Activated CD8-positive, alpha-beta memory T cell treated with anti-CD3 and anti-CD28 coated beads for 24 hours (primary cell): ENCODE results near the gene ZMYND8.
"Not testable (repeated sequence)": the region's sequence is repeated elsewhere in the genome, so short reads cannot be mapped to it uniquely, and the experiment has no call there.

Experiments used
- DNase-seq: peaks from one replicate; pipeline ENCODE4 v3.0.0-alpha.2; 2020

Gene ZMYND8

DNA sequence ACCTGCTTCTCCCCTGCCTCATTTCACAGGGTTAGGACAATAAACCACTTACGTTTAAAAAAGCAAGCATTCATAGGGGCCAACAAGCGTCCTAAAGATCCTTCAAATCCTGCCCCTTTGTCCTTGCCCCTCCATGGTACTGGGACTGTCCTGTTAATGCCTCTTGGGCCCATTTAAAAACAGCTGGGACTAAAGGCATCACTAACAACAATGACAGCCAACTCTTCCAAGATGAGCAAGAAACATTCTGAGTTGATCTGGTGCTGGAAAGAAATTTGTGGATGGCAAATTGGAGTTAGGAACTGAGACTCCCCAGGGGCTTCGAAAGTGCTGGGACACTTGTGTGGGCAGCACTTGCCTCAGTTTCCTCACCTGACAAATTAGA, 93.4 kb downstream of the ZMYND8 start:
- DNase-seq, result no peak

DNA sequence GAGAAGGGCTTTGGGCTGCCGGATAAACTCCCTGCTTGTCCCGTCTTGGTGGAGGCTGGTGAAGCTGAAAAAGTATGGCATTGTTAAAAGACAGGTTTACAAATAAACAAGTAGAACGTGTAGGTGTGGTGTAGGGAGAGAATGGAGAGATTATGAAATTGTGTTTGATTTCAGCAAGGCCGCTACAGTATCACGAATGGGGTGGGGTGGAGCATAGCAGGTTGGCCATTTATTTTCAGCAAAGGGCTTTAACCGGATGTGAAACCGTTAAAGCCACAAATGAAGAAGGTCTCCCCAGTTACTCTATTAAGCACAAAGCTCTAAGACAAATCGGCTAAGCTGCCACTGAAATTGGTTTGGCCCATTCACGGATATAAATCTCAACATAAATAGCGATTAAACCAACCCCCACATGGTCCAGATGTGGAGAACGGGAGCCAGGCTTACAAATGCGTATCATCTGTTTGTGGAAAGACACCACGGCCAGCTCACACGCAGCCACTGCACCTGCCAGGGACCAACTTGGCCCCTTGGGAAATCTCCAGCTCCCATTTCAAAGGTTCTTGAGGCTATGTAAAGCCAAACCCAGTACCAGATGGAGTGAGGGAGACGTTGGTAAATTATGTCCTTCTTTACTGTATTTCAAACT, 94.0 kb downstream of the ZMYND8 start:
- DNase-seq, result no peak

DNA sequence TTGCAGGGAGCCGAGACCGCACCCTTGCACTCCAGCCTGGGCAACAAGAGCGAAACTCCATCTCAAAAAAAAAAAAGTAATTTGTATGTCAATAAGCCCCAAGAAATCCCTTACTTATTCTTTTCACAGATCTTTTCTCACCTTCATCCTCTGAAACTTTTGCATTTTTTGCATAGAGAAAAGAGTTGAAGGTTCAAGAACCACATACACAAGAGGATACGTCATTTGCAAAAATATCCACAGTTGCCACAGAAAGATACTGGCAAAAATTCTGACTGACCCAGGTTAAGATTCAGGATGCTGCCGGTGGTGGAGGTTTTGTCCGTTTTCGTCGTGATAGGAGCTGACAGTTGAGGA, 94.5 kb downstream of the ZMYND8 start:
- DNase-seq, result no peak

DNA sequence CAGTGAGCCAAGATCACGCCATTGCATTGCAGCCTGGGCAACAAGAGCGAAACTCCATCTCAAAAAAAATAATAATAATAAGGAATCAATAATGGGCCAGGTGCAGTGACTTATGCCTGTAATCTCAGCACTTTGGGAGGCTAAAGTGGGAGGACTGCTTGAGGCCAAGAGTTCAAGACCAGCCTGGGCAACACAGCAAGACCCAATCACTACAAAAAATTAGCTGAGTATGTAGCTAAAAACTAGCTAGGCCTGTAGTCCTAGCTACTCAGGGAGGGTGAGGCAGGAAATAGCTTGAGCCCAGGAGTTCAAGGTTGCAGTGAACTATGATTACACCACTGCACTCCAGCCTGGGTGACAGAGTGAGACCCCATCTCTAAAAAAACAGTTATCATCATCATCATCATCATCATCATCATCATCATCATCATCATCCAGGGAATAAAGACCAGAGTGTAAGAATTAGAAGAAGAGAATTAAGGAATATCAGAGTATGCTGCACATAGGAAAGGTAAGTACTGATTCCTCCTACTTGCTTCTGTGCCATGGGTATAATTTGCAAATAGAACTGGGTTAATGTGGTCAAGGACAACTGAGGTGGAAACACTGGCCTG, 95.2 kb downstream of the ZMYND8 start:
- not testable (repeated sequence) for DNase-seq

DNA sequence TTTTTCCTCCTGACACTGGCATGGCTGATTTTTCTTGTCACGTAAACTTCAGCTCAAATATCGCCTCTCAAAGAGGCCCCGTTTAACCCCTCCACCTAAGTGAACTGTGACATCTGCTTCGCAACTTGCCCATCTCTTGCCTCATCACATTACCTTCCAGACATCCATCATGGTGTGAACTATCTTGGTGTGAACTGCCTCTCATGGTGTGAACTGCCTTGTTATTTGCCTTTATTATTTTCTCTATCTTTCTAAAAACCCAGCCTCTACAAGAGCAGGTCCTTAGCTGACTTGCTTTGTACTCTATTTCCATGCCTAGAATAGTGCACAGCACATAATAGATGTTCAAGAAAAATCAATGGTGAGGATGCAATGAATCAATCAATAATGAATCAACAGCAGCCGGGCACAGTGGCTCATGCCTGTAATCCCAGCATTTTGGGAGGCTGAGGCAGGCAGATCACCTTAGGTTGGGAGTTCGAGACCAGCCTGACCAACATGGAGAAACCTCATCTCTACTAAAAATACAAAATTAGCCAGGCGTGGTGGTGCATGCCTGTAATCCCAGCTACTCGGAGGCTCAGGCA, 95.9 kb downstream of the ZMYND8 start:
- DNase-seq, result not testable (repeated sequence)

DNA sequence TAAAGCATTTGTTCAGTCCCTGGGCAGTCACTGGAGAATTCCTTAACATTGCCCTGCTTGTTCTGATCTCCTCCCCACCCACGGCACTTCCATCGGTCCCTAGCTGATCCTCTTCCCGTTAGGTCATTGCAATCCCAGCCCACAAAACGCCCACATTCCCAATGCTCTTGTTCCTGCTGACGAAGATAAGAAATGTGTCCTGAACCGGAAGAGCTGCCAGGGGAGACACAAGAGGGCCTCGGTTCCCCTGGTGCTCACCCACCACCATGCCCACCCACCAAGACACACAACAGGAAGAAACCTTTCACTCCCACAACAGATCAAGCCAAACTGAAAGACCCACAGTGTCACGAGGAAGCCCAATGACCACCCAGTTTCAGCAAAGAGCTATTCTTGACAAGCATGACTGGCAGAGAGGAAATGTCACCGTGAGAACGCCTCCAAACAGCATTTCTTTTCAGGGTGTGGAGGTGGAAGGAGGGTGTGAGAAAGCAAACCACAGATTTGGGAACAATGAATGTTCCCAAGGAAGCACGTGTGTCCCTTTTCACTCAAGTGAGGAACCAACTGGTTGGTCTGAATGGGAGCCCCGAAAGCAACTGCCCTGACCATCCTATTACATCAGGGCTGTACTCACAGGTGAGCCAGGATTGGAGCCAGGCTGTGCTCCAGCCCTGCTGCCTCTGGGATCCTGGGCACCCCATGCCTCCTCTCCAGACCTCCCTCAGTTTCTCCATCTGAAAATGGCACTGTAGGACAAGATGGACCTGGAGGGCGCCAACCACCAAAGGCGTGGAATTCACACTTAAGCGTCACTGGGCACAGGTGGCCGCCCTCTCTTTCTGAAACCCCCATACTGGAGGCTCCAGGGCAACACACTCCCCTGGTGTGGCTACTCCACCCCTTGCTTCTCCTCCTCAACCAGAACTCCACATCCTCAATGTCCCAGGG, 97.5 kb downstream of the ZMYND8 start:
- DNase-seq, result no peak

DNA sequence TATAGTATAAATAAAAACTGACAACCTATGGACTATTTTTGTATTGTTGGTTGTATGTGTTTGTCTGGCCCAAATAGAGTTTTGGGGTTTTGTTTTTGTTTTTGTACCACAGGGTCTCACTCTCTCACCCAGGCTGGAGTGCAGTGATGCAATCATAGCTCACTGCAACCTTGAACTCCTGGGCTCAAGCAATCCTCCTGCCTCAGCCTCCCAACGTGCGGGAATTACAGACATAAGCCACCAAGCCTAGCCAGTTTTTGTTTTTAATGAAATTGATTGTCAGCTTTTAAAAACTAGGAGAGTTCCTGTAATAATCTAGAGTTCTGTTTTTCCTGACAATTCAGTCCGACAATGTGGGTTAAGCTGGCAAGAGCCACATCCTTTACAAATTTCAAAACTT, 98.7 kb downstream of the ZMYND8 start:
- no peak for DNase-seq

DNA sequence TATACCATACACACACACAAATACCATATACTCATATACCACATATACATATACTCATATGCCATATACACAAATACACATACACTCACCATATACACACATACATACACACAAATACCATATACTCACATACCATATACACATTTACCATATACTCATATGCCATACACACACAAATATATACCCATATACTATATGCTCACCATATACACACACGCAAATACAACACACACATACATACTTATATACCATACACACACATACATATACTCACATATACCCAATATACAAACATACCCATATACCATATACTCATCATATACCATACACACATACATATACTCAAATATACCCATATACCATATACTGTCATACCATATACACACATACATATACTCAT, 99.2 kb downstream of the ZMYND8 start:
- DNase-seq, result no peak

DNA sequence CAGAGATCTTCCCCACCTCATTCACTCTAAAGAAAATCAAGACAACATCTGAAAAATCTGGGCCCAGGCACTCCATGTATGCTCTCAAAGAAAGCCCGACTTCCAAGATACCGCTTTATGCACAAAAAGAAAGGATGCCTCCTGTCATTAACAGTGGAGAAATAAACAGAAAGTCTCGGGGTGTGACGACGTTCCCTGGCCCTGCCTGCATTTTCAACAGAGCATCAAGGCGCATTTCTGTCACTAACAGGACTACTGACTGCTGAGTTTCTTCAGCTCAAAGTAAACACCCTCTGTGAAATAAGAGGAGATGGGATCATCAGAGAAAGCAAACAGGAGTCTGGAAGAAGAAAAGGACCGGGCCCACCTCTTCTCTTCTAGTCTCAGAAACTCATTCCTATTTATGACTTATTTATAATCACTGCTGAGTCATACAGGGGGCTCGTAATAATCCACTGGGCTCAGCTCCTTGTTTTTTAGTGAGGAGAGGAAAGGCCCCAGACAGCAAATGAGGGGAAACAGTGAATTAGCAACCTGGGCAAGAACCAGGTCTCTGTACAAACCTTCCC, 99.7 kb downstream of the ZMYND8 start:
- DNase-seq, result no peak

DNA sequence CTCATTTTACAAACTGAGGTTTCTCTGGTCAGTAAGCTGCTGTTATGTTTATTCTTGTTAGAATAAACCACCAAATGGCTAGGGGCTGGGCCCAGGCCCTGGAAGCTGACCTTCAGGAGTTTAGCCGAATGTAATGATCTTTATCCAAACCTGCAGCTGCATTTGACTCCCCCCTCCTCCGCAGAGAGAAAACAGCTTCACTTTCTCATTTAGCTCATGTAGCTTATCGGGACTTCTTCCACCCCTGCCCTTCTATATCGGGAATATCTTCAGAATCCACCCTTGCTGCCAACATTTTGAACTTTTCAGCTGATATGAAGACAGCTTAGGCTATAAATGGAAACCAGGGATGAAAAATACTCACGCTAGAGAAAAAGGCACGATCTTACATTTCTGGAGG, 102.6 kb downstream of the ZMYND8 start:
- no peak for DNase-seq

DNA sequence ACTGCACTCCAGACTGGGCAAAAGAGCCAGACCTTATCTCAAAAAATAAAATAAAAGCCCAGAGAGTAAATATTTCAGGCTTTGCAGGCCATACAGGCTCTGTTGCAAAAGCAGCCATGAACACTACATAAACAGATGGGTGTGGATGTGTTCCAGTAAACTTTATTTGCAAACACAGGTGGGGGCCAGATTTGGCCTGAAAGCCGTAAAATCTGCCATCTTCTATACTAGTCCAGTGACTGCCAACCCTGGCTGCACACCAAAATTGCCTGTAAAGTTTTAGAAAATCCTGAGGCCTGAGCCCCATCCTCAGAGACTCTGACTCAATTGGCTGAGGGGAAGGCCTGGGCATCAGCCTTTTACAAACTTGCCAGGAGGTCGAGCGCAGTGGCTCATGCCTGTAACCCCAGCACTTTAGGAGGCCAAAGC, 103.6 kb downstream of the ZMYND8 start:
- DNase-seq, result no peak

DNA sequence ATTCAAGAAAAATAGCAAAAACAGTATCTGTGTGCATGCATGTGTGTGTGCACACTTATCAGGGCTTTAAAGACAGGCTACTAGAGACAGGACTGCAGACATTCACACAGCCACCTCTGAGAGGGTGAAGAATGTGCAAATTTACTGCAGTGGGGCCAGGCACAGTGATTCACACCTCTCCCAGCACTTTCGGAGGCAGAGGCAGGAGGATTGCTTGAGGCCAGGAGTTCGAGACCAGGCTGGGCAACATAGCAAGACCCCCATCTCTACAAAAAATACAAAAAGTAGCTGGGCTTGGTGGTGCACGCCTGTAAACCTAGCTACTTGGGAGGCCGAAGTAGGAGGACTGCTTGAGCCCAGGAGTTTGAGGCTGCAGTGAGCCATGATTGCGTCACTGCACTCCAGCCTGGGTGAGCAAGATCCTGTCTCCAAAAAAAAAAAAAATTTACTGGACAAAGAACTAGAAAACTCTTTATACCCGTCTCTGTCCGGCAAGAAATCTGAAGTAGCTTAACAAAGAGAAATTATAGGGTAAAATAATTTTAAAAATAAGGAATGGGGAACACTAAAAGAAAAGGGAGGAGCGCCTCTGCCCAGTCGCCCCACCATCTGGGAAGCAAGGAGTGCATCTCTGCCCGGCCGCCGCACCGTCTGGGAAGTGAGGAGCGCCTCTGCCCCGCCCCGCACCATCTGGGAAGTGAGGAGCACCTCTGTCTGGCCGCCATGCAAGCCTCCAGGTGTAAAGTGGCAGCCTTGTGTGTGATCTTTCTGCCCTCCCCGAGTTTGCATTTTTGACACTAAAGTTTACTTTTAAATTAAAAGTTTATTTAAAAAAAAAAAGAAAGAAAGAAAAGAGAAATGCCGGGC, 105.1 kb downstream of the ZMYND8 start:
- DNase-seq, result no peak

DNA sequence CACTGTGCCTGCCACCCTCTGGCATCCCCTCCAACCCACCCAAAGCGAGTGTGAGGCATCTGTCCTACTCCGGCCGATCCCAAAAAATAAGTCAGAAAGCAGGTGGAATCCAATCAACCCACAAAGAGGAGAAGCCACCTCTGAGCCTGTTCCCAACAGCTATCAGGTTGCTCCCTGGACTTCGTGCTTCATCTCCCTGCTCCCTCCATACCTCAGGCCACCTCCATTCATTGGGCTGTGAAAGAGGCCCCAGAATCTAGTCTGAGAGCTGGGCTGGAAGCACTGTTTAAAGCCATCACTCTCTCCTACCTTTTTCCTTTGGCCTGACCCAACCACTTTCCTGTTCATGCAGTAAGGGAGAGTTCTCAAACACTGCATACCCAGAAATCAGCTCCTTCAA, 106.1 kb downstream of the ZMYND8 start:
- DNase-seq, result no peak

DNA sequence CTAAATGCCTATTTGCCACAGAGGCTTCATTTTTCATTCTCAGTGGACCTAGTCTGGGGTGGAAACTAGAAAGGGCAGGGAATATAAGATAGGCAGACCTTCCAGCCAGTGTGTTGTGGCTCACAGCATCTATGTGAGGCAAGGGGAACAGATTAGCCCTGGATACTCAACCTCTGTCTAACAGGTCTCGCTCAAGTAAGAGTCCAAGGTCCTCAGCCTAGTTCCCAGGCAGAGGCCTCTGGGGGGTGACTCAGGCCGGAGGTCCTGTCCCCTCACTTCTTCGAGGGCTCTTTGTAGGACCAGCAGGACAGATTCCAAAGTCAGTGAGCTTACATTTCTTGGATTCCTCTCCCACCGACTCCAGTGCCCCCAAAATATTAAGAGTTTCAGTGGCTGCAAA, 106.6 kb downstream of the ZMYND8 start:
- DNase-seq, result no peak

DNA sequence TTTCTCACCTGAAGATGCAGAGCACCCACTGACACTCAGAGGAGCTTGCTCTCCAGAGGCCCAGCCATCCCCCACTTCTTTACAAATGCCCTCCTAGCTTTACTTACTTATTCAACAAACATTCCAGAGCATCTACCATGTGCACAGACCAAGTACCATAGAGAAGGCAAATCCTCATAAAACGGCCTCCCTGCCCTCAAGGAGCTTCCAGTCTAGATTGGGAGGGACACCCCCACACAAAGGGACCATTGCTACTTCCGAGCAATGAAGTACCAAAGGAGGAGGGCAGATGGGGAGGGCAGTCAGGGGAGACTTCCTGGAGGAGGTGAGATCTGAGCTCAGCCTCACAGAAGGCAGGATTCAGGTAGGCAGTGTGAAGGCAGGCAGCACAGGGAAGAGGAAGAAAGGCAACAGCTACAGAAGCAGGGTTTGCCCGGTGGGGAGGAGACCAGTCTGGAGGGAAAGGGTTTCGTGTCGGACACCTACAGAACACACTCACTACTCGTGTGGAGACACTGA, 108.0 kb downstream of the ZMYND8 start:
- no peak for DNase-seq

DNA sequence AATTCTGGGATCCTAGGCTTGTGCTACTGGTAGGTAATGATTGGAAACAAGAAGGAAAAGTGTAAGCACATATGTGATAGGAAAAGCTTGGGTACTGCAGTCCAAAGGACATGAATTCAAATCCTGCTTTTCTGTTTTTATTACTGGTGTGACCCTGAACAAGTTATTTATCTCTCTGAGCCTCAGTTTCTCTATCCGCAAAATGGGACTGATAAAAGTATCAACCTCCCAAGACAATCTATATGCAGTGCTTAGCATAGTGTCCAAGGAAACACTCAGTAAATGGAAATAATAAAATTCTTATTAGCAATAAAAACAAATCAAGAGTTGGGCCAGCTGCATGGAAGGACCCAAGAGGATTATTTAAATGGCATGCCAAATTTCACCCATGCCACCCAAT, 108.5 kb downstream of the ZMYND8 start:
- no peak for DNase-seq

DNA sequence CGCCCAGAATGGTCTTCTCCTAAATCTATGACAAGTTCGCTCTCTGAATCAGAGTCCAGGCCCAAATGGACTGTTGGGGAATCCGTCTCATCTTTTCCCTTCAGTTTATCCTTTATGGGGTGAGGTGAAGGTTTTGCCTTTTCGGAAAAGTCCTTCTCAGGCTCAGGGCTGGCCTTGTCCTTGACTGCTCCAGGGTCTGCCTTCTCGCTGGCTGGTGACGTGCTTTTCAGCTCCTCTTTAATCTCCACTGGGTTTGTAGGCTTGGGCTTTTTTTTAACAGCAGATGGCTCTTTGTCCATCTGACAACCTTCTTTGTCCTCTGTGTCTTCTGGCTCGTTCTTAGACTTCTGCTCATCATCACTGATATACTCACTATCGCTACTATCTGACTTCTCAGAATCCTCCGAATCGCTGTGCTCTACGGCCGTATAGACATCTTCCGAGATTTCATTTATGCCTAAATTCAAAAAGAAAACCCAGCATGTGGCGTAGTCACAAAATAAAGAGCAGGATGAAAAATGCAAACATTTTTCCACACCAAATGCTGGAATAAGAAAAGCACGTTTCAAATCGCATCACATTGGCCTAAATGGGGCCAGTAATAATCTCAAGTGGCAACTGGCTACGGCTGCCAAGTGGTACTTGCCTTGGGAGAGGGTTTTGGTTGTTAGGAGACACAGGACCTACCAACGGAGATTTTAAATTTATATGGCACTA, 110.3 kb downstream of the ZMYND8 start:
- no peak for DNase-seq

DNA sequence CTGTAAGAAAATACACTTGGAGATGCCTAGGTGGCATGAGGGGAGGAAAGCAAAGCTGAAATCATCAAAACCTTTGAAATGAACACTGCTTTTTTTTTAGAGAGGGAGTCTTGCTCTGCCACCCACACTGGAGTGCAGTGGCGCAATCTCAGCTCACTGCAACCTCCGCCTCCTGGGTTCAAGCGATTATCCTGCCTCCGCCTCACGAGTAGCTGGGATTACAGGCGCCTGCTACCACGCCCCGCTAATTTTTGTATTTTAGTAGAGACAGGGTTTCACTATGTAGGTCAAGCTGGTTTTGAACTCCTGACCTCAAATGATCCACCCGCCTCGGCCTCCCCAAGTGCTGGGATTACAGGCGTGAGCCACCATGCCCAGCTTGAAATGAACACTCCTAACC, 111.3 kb downstream of the ZMYND8 start:
- not testable (repeated sequence) for DNase-seq

DNA sequence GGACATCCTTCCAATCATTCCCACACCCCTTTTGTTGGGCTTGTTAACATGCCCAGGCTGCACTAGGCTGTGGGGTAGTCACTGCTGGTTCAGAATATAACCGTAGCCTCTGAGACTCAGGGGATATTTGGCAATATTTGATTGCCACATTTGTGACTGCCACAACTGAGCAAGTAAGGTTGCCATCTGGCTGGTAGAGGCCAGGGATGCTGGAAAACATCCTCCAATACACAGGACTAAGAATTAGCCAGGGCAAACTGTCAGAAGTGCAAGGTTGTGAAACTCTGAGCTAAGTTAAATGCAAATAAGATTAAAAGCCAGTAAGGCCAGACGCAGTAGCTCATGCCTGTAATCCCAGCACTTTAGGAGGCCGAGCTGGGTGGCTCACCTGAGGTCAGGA, 112.0 kb downstream of the ZMYND8 start:
- DNase-seq, result no peak

DNA sequence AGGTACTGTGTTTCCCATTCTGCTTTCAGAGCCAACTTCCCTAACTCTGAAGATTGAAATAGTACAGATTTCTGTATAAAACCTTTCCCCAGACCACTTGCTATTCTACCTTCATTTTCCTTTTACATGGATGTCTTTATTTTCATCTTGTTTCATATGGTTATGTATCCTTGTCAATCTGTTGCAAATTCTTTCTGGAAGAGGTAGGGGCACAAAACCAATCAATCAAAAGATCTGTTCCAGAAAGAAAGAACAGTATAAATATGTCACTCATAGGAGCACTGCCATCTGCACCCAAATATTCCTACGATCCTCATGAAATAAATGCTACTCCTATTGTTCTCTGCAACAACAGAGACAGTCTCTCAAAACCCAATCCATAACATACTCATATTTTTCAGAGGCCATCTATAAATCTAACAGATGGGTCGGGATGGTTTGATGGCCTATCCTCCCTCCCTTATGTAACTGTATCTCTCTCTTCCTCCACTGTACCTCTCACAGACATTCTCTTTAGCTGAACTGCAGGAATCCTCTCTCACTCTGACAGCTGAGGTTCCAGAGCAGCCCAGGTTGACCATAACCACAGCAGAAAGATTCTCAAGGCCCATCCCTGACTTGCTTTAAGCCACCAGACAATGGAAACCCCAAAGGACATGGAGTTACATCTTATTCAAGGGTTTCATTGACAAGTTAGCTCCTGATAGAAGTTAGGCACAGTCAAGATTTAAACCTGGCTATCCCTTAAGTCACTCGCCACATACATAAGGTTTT, 112.8 kb downstream of the ZMYND8 start:
- DNase-seq, result no peak

DNA sequence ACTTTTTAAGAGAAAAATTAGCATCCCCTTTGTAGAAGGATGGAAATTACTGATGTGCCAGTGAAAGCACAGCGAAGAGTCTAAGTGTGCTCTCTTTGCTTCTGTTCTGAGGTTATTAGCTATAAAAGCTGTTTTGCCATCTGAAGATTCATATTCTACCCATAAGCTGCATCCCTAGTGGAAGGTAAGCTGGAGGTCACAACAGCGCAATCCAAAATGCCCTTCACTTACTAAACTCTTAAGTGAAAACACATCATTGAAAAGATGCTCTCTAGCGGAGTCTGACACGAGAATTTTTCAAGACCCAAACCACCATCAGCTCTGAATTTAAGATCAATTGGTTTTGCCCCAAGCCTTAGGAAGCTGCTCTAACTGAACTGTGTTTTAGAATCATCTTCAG, 113.5 kb downstream of the ZMYND8 start:
- DNase-seq, result no peak
